GM18508 (cell line): ENCODE measurements around the gene EIF4E1B.

ENCODE experiments used
- ATAC-seq: cut with Tn5 transposase; IDR thresholded peaks from one replicate; pipeline ENCODE4 v1.9.1; 2021; ENCODE audit warnings: moderate number of reproducible peaks; ENCODE audit not compliant: insufficient read depth, unreplicated experiment

The EIF4E1B gene

GRCh38 chr5:176644878-176645670, 14.6 kb downstream of the EIF4E1B start:
- no peak for ATAC-seq

GRCh38 chr5:176646049-176646706, 15.7 kb downstream of the EIF4E1B start:
- ATAC-seq = no peak

GRCh38 chr5:176646707-176647029, 16.2 kb downstream of the EIF4E1B start:
- ATAC-seq = peak; percentile 20

- ATAC-seq = peak; percentile 79
Observed at GRCh38 chr5:176647030-176647842, 16.8 kb downstream of the EIF4E1B start, which contains the start of gene TSPAN17. TSPAN17 (plus strand) TSS chr5:176647484; CDS start chr5:176647616, 132 bp downstream.

GRCh38 chr5:176647843-176648473, 17.5 kb downstream of the EIF4E1B start:
- ATAC-seq = no peak

GRCh38 chr5:176648474-176649194, 18.2 kb downstream of the EIF4E1B start:
- no peak for ATAC-seq

- ATAC-seq = no peak
Observed at GRCh38 chr5:176650354-176650884, 19.9 kb downstream of the EIF4E1B start.

GRCh38 chr5:176651472-176651980, 21.1 kb downstream of the EIF4E1B start:
- no peak for ATAC-seq

- no peak for ATAC-seq
Observed at GRCh38 chr5:176652136-176652535, 21.7 kb downstream of the EIF4E1B start.

GRCh38 chr5:176653401-176654385, 23.2 kb downstream of the EIF4E1B start:
- ATAC-seq = no peak

GRCh38 chr5:176654856-176655255, 24.4 kb downstream of the EIF4E1B start:
- no peak for ATAC-seq

- ATAC-seq = no peak
Observed at GRCh38 chr5:176656467-176656990, 26.1 kb downstream of the EIF4E1B start.

GRCh38 chr5:176658007-176658599, 27.6 kb downstream of the EIF4E1B start:
- no peak for ATAC-seq

- ATAC-seq = no peak
Observed at GRCh38 chr5:176658817-176659511, 28.5 kb downstream of the EIF4E1B start.

GRCh38 chr5:176659512-176659839, 29.0 kb downstream of the EIF4E1B start:
- no peak for ATAC-seq

- ATAC-seq = no peak
Observed at GRCh38 chr5:176659860-176660461, 29.5 kb downstream of the EIF4E1B start.

GRCh38 chr5:176660530-176660859, 30.0 kb downstream of the EIF4E1B start:
- no peak for ATAC-seq
